Measurements from ENCODE around the gene RFC2. TPM values are rescaled to one million over a fixed set of nuclear protein-coding genes. Genes with fewer than 3 reads are reported as not detected.

Gene RFC2
- total RNA-seq, 1 donor from 2014 or later: 18.5 TPM

DNA sequence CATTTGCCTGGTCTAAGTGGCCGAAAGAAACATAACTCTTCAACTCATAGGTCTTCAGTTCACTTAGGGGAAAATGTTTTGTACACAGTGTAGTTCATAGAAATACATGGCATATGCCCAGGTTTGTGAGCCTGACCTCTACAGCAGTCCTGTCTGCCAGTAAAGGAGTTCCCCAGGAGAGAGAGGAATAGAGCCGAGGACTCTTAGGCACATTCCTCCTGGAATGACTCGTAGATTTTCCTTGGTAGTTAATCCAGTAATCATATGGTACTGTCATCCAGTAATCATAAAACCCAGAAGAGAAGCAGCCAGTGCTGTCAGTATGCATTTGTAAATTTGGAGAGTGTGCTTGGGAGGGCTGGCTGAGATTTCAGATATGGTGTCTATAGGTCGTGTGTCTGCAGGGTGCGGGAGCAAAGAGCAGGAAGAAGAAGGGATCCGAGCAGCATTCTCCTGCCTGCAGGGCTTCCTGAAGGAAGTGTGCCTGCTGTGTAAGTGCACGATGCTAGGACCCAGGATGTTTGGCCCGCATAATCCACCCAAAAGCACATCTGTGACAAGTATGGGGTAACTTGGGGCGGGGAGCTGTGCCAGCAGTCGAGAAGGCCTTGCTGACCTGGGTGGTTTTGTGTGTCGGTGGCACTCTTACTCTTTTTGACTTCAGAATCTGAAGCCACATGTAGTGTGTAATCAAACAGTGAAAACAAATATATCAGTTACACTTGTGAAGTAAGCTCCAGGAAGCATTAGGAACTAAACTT, 66.1 kb downstream of the RFC2 start:
- intact Hi-C loops (cut with DNase I): no loop called here
- Histone ChIP-seq H3K4me3 (no peak overlapping the region), H3K27me3 (ENCODE audit: low read depth) (no peaks in the 10 kb centered on the region), H3K4me1 (peaks cover 59% of the 10 kb centered on the region), H3K9me3 (no peaks in the 10 kb centered on the region), H3K27ac (peak overlapping the region; percentile 13), H3K36me3 (peaks cover 64% of the 10 kb centered on the region)
- TF ChIP-seq, protein P1, sequence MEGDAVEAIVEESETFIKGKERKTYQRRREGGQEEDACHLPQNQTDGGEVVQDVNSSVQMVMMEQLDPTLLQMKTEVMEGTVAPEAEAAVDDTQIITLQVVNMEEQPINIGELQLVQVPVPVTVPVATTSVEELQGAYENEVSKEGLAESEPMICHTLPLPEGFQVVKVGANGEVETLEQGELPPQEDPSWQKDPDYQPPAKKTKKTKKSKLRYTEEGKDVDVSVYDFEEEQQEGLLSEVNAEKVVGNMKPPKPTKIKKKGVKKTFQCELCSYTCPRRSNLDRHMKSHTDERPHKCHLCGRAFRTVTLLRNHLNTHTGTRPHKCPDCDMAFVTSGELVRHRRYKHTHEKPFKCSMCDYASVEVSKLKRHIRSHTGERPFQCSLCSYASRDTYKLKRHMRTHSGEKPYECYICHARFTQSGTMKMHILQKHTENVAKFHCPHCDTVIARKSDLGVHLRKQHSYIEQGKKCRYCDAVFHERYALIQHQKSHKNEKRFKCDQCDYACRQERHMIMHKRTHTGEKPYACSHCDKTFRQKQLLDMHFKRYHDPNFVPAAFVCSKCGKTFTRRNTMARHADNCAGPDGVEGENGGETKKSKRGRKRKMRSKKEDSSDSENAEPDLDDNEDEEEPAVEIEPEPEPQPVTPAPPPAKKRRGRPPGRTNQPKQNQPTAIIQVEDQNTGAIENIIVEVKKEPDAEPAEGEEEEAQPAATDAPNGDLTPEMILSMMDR (IDR thresholded peaks at IDR 0.05): no peak
- ATAC-seq (peak; percentile 61 to 67), DNase-seq (no peak)

- no peaks in the 10 kb centered on the region for H3K9me3 ChIP-seq
- H3K4me1 ChIP-seq: peaks cover 83% of the 10 kb centered on the region
- no peak for ATAC-seq
- no peaks in the 10 kb centered on the region for H3K27me3 ChIP-seq (ENCODE audit: low read depth)
- peaks cover 39% of the 10 kb centered on the region for H3K36me3 ChIP-seq
- TF ChIP-seq, protein P1 (IDR thresholded peaks at IDR 0.05): no peak
- H3K4me3 ChIP-seq: no peak overlapping the region
- intact Hi-C loops (cut with DNase I): no loop called here
- H3K27ac ChIP-seq: no peak overlapping the region
- no peak for DNase-seq
These were observed 68.6 kb downstream of the RFC2 start for GRCh38 chr7:74185636-74186035.

DNA sequence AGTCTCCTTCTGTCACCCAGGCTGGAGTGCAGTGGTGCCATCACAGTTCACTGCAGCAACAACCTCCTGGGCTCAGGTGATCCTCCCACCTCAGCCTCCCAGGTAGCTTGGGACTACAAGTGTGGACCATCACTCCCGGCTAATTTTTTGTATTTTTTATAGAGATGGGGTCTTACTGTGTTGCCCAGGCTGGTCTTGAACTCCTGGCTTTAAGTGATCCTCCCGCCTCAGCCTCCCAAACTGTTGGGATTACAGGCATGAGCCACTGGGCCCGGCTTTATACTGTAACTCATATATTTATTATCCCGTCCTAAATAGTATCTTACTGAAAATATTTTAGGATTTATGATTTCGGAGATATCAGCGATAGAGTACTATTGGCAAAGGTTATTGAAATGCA, 69.2 kb downstream of the RFC2 start:
- H3K36me3 ChIP-seq: peaks cover 33% of the 10 kb centered on the region
- no peak for ATAC-seq
- no peaks in the 10 kb centered on the region for H3K9me3 ChIP-seq
- no peaks in the 10 kb centered on the region for H3K27me3 ChIP-seq (ENCODE audit: low read depth)
- peaks cover 89% of the 10 kb centered on the region for H3K4me1 ChIP-seq
- no peak overlapping the region for H3K27ac ChIP-seq
- H3K4me3 ChIP-seq: no peak overlapping the region
- no peak for DNase-seq
- intact Hi-C loops (cut with DNase I): no loop called here
- TF ChIP-seq, protein P1 (IDR thresholded peaks at IDR 0.05): no peak

DNA sequence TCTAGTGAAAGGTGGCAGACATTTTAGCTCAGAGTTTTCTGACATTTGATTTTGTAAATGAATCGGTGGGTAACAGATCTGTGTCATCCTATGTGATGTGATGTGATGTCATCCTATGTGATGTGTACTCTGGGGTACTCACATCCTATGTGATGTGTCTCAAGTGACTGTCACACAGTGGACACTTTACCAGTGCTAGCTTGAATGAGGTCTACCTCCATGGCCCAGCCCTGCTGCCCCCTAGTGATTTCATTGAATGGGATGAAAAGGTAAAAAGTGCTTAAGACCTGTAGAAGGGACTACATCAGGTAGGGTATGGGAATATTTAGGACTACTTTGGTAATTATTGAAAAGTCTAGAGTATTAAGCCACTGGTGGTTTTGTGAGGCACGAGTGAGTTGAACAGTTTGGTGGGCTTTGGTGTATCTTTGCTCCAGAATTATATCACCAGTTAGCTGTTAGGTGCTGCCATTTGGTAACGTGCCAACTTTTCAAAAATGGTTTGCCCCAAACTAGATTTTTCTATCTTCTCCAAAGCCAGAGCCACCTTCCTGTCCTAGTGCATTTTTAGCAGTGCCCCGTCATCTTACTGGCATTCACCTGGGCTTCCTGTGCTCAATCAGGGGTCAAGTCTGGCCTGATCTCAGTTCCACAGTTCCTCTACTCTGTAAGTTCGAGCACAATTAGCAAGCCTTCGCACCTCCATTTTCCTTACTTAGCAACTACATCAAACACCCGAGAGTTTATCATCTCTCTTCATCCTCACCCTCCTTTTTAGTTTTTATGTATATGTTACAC, 70.3 kb downstream of the RFC2 start:
- DNase-seq: no peak
- no peak overlapping the region for H3K27ac ChIP-seq
- intact Hi-C loops (cut with DNase I): no loop called here
- H3K4me3 ChIP-seq: no peak overlapping the region
- H3K9me3 ChIP-seq: no peaks in the 10 kb centered on the region
- H3K36me3 ChIP-seq: peaks cover 33% of the 10 kb centered on the region
- TF ChIP-seq, protein P1 (IDR thresholded peaks at IDR 0.05): no peak
- no peaks in the 10 kb centered on the region for H3K27me3 ChIP-seq (ENCODE audit: low read depth)
- ATAC-seq: peak in 1 of 2 donors; percentile 7
- H3K4me1 ChIP-seq: peaks cover 99% of the 10 kb centered on the region

DNA sequence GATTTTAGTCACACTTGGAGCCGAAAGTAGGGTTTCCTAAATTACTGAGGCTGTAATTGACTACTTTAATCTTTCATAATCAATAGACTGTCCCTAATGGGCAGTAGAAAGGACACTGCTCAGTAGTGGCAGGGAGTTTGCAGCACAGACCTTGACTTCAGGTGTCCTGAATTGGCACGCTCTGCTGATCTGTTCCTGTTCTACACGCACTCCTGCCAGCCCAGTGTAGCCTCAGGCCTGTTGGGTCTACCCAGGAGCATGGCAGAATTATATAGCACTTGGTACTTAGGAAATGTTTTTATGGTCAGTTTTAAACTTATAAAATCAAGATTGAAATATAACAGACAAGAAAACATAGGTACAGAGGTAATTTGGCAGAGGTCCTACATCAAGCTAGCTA, 71.1 kb downstream of the RFC2 start:
- H3K4me3 ChIP-seq: no peak overlapping the region
- no peak for ATAC-seq

More for the DNA sequence above, 71.1 kb downstream of the RFC2 start:
- H3K36me3 ChIP-seq: peaks cover 33% of the 10 kb centered on the region
- DNase-seq: no peak
- H3K27me3 ChIP-seq (ENCODE audit: low read depth): no peaks in the 10 kb centered on the region
- H3K4me1 ChIP-seq: peaks cover 99% of the 10 kb centered on the region
- TF ChIP-seq, protein P1 (IDR thresholded peaks at IDR 0.05): no peak
- H3K27ac ChIP-seq: no peak overlapping the region
- H3K9me3 ChIP-seq: no peaks in the 10 kb centered on the region
- intact Hi-C loops (cut with DNase I): no loop called here

Measured in lower lobe of right lung (tissue), 2 donors.